H1 (cell line): Measurements from ENCODE around the gene AAMDC.

Source experiments
- ASH2L ChIP-seq: fragments of 200-600, 300-600 bp; sonication (generic); IDR thresholded peaks from one replicate; pipeline ENCODE4 v1.7.1; 2017; ENCODE audit warnings: low read length
- ATF2 ChIP-seq: IDR thresholded peaks from 2 replicates; pipeline ENCODE4 v1.6.1; 2012; ENCODE audit warnings: low read length, inconsistent platforms
- EP300 ChIP-seq, 2 experiments: IDR thresholded peaks; 1 replicate in 1 of 2; 2 replicates in 1 of 2; pipeline ENCODE4 v1.6.1; 2011 to 2012; ENCODE audit warnings: low read depth in 2 of 2, low read length in 2 of 2, mild to moderate bottlenecking in 2 of 2, borderline replicate concordance in 1 of 2, inconsistent platforms in 1 of 2, moderate library complexity in 1 of 2
- EZH2 ChIP-seq: fragments of 200-600 bp; sonication (generic); IDR thresholded peaks from 2 replicates; pipeline ENCODE4 v1.7.1; 2012; ENCODE audit warnings: low read depth, mild to moderate bottlenecking, moderate library complexity, low read length, inconsistent platforms; ENCODE audit not compliant: severe bottlenecking
- MAFK ChIP-seq: IDR thresholded peaks from 2 replicates; pipeline ENCODE4 v1.6.1; 2012; ENCODE audit warnings: low read depth, mild to moderate bottlenecking, improper control_type of control experiment, low read length
- NRF1 ChIP-seq: IDR thresholded peaks from 2 replicates; pipeline ENCODE4 v1.6.1; 2011; ENCODE audit warnings: mild to moderate bottlenecking, low read depth, low read length, improper control_type of control experiment
- POLR2A ChIP-seq, 2 experiments: IDR thresholded peaks; 1 replicate in 1 of 2; 2 replicates in 1 of 2; pipeline ENCODE4 v1.6.1; 2011; ENCODE audit warnings: low read depth in 2 of 2, low read length in 2 of 2, mild to moderate bottlenecking in 2 of 2; ENCODE audit errors: control extremely low read depth in 1 of 2
- RAD21 ChIP-seq, 2 experiments: IDR thresholded peaks in 1 of 2; conservative IDR thresholded peaks in 1 of 2; 2 replicates each; pipeline ENCODE4 v1.6.1; 2011; ENCODE audit warnings: low read depth in 2 of 2, low read length in 2 of 2, improper control_type of control experiment in 1 of 2, inconsistent platforms in 1 of 2, mild to moderate bottlenecking in 1 of 2, moderate library complexity in 1 of 2
- SP1 ChIP-seq: IDR thresholded peaks from 2 replicates; pipeline ENCODE4 v1.6.1; 2011; ENCODE audit warnings: low read depth, low read length
- SP2 ChIP-seq: IDR thresholded peaks from 2 replicates; pipeline ENCODE4 v1.6.1; 2012; ENCODE audit warnings: mild to moderate bottlenecking, low read length, inconsistent platforms
- TAF1 ChIP-seq: IDR thresholded peaks from 2 replicates; pipeline ENCODE4 v1.6.1; 2011; ENCODE audit warnings: mild to moderate bottlenecking, low read depth, low read length
- YY1 ChIP-seq: IDR thresholded peaks from 2 replicates; pipeline ENCODE4 v1.6.1; 2011; ENCODE audit warnings: low read depth, mild to moderate bottlenecking, low read length
- TF ChIP-seq, protein P1 (sequence below), 3 experiments: IDR thresholded peaks; 1 replicate in 2 of 3; 2 replicates in 1 of 3; pipeline versions ENCODE4 v1.5.1 to v1.6.1; 2011; ENCODE audit warnings: low read length in 3 of 3, mild to moderate bottlenecking in 3 of 3, inconsistent platforms in 2 of 3, low read depth in 1 of 3, moderate library complexity in 1 of 3; ENCODE audit not compliant: insufficient read depth in 1 of 3; ENCODE audit errors: control extremely low read depth in 1 of 3

DNA sequence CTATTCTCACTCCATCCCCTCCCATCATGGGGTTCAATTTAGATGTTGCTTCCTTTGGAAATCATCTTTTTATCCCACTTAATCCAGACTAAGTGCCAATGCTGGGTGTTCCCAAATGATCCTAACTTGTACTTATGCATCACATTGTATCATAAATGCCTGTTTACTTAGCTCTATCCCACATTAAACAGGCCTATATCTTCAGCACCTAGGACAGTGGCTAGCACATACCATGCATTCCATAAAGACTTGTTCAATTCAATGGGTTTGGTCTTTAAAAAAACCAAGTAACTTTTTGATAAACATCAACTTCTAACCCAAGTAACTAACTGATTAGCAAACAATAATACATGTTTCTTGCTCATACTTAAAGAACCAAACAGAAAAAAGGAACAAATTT lies 41.0 kb upstream of the AAMDC start:
- TF ChIP-seq ATF2 (no peak), EZH2 (no peak), SP2 (no peak), YY1 (no peak), ASH2L (no peak), RAD21 (IDR thresholded peaks at IDR 0.05 in 1 of 2, conservative IDR thresholded peaks at IDR 0.05 in 1 of 2; ENCODE audit: low read depth in 2 of 2, low read length in 2 of 2) (no peak), EP300 (IDR thresholded peaks at IDR 0.05; ENCODE audit: borderline replicate concordance in 1 of 2, low read depth in 2 of 2, low read length in 2 of 2) (no peak), TAF1 (no peak), POLR2A (IDR thresholded peaks at IDR 0.05; ENCODE audit: control extremely low read depth in 1 of 2, low read depth in 2 of 2, low read length in 2 of 2) (no peak), MAFK (no peak), SP1 (no peak), NRF1 (no peak)
- TF ChIP-seq, protein P1, sequence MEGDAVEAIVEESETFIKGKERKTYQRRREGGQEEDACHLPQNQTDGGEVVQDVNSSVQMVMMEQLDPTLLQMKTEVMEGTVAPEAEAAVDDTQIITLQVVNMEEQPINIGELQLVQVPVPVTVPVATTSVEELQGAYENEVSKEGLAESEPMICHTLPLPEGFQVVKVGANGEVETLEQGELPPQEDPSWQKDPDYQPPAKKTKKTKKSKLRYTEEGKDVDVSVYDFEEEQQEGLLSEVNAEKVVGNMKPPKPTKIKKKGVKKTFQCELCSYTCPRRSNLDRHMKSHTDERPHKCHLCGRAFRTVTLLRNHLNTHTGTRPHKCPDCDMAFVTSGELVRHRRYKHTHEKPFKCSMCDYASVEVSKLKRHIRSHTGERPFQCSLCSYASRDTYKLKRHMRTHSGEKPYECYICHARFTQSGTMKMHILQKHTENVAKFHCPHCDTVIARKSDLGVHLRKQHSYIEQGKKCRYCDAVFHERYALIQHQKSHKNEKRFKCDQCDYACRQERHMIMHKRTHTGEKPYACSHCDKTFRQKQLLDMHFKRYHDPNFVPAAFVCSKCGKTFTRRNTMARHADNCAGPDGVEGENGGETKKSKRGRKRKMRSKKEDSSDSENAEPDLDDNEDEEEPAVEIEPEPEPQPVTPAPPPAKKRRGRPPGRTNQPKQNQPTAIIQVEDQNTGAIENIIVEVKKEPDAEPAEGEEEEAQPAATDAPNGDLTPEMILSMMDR (IDR thresholded peaks at IDR 0.05; ENCODE audit: control extremely low read depth in 1 of 3, insufficient read depth in 1 of 3, low read depth in 1 of 3, low read length in 3 of 3): no peak
